GM18505 (cell line): ENCODE results near the gene SHF.

Experiments used
- ATAC-seq: cut with Tn5 transposase; IDR thresholded peaks from one replicate; pipeline ENCODE4 v1.9.1; 2021; ENCODE audit not compliant: unreplicated experiment
- POLR2A ChIP-seq: IDR thresholded peaks from 4 replicates; pipeline ENCODE4 v1.6.1; 2011; ENCODE audit warnings: borderline replicate concordance; ENCODE audit not compliant: insufficient read depth, insufficient read length; ENCODE audit errors: extremely low read depth

SHF gene

DNA sequence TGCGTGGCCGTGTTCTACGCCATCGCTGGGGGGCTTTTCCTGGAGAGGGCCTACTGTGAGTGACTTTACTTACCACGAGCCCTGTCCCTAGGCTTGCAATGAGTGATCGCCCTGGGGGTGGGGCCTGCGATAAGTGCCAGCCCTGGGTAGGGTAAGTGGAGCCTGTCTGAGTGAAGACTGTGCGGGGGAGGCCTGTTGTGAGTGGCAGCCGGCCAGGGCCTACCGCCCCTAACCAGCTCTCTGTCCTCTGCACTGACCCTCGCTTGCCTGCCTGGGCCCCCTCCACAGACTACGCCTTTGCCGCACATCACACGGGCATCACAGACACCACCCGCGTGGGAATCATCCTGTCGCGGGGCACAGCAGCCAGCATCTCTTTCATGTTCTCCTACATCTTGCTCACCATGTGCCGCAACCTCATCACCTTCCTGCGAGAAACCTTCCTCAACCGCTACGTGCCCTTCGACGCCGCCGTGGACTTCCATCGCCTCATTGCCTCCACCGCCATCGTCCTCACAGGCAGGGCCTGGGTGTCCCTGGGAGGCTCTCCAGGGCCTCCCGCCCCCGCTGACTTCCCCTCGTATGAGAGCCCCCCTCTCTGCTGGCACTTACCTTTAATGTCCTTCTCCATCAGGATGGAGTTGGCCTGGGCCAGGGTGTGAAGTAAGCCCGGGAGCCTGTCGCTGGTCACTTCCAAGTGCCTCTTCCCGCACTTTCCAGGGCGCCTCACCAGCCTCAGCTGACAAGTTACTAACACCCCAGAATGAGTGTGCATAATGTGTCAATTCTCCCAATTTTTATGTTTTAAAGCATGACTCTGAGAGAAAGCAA is 35.6 kb downstream of the SHF start:
- TF ChIP-seq POLR2A: no peak
- no peak for ATAC-seq

DNA sequence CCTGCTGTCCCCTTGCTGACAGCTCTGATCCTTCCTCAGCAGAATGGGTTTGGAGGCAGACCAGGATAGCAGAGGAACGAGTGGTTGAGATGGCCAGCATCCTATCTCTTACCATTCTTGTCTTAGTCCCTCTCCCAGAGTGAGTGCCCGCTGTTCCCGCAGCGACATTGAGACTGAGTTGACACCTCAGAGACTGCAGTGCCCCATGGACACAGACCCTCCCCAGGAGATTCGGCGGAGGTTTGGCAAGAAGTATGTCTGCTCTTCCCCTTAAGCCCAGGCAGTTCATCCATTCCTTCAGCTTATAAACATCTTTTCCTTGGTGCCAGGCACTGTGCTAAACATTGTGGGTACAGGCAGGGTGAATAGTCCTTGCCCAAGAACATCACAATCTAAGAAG is 36.8 kb downstream of the SHF start:
- ATAC-seq: no peak
- no peak for TF ChIP-seq POLR2A

- no peak for TF ChIP-seq POLR2A
- ATAC-seq: no peak
Observed at GRCh38 chr15:45150481-45150880, 37.3 kb downstream of the SHF start.

DNA sequence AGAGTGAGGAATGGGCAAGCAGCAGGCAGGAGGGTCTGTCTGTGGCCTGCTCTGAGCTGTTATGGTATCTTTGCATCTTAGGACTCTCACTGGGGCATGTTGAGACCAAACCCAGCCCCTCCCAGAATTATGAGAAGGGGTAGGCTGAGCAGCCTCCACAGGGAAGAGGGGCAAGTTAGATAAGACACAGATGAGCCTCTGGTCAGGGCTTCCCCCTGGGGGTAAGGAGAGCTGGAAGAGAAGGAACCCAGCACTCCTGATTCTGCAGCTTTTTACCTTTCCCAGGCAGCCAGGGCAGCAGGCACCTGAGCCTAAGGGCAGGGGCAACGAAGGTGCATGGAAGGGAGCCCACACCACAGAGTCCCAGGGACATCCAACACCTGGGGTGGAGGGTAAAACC is 38.7 kb downstream of the SHF start:
- no peak for ATAC-seq
- no peak for TF ChIP-seq POLR2A

- no peak for ATAC-seq
- no peak for TF ChIP-seq POLR2A
Observed at GRCh38 chr15:45148076-45149059, 39.4 kb downstream of the SHF start.

- ATAC-seq: no peak
- no peak for TF ChIP-seq POLR2A
Observed at GRCh38 chr15:45147606-45148005, 40.2 kb downstream of the SHF start.

DNA sequence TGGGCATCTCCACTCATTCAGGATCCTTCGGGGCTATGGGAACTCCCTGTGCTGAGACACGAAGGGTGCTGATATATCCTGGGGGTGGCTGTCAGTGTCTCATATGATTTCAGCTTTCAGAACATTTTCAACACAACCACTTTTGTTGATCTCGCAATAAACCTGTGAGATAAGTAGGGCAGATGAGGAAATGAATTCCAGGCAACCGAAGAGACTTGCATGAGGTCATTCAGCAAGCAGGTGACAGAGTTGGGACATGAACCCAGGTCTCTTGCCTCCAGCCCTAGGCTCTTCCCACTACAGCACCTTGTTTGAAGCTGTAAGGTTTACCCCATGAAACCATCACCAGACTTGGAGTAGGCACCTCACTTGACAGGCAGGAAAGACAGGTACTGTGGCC is 41.4 kb downstream of the SHF start:
- no peak for ATAC-seq
- TF ChIP-seq POLR2A: no peak

- no peak for TF ChIP-seq POLR2A
- ATAC-seq: no peak
Observed at GRCh38 chr15:45144775-45145174, 43.0 kb downstream of the SHF start.

DNA sequence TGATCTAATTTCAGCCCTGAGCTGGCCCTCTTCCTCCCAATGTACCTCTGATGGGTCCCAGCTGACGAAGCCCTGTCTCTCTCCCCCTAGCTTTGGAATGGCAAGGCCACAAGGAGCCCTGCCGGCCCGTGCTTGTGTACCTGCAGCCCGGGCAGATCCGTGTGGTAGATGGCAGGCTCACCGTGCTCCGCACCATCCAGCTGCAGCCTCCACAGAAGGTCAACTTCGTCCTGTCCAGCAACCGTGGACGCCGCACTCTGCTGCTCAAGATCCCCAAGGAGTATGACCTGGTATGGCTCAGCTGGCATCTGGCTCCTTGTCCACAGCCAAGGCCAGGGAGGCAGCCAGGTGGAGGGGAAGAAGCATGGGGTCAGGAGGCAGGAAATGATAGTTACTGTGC is 43.8 kb downstream of the SHF start:
- TF ChIP-seq POLR2A: no peak
- no peak for ATAC-seq

DNA sequence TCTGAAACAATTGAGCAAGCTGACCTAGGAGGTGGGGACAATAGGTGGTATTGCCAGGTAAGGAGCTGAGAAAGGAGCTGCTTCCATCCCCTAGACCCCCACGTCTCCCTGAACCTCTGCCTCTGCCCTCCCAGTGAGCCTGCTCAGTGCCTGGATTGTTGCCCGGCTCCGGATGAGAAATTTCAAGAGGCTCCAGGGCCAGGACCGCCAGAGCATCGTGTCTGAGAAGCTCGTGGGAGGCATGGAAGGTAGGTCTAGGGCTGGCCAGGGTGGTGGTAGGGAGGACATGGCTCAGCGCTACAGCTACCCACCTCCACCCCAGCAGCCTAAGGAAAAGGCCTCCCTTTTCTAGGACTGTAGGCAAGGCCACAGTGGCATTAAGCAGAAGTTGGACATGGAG is 44.7 kb downstream of the SHF start:
- no peak for TF ChIP-seq POLR2A
- ATAC-seq: no peak

- no peak for ATAC-seq
- TF ChIP-seq POLR2A: no peak
Observed at GRCh38 chr15:45141386-45141785, 46.4 kb downstream of the SHF start.

DNA sequence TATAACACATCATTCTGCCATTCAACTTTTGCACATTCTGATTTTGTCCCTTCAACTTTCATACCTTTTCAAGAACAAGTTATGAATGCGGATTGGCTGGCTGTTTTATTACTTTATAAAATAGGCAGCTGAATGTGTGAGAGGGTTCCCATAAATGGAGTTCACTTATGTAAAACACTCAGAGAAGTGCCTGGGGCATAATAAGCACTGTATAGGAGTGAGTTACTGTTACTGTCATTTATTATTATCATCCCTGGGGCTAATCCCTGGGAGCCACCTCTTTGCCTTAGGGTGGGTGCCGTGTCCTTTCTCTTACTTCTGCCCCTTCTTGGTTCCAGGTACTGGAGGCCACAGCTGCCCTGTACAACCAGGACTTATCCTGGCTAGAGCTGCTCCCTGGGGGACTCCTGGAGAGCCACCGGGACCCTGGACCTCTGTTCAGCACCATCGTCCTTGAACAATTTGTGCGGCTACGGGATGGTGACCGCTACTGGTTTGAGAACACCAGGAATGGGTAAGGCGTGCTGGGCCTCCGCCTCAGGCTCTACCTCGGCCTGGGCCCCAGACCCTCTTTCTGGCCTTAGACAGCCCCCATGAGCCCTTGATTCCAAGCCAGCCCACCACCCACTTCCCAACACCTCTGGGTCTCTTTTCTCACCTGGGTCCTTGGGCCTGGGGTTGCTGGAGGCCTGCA is 47.1 kb downstream of the SHF start:
- TF ChIP-seq POLR2A: no peak
- no peak for ATAC-seq

DNA sequence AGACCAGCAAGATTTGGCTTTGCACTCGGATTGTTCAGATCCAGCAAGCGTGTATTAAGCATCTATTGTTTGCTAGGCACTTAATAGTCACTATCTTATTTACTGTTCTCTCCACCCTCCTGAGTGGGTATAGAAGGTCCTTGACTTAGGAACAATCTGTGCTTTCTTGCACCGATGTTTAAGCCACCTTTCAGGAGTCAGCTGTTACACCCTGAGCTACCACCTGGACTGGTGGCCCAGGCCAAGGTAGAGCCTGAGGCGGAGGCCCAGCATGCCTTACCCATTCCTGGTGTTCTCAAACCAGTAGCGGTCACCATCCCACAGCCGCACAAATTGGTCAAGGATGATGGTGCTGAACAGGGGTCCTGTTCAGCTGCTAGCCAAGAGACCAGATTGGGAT is 48.0 kb downstream of the SHF start:
- ATAC-seq: no peak
- TF ChIP-seq POLR2A: no peak
